Epithelial cell of esophagus (primary cell): ENCODE data around the gene DSN1.
A peak's percentile ranks its signal among the peaks of the same experiment; 100 is the strongest.

ENCODE experiments used
- DNase-seq: peaks from one replicate; pipeline ENCODE4 v3.0.0; 2010; ENCODE audit warnings: low read depth
- H3K4me3 ChIP-seq: 2 replicates; pipeline ENCODE4 v1.5.1; 2011; ENCODE audit warnings: mild to moderate bottlenecking, low read length, control low read depth
- TF ChIP-seq, protein P1 (sequence below): IDR thresholded peaks from 2 replicates; pipeline ENCODE4 v1.5.1; 2011; ENCODE audit warnings: low read depth, mild to moderate bottlenecking, low read length, control low read depth, inconsistent platforms; ENCODE audit not compliant: insufficient read depth; ENCODE audit errors: missing control alignments

DSN1 gene

DNA sequence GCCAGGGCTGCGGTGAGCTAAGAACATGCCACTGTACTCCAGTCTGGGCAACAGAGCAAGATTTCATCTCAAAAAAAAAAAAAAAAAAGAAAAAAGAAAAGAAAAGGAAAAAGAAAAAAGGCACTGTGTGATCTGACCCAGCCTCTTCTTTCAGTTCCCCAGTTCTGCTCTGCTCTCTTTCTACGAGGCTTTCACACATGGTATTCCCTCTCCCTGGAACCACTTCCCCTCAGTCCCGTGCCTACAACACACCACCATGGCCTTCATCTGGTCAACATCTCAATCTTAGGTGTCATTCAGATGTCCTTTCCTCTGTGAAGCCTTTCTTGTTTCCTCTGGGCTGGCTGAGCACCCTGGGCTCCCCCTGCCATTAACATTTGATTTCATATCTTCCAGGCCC is 2.3 kb upstream of the DSN1 start:
- H3K4me3 ChIP-seq: no peak overlapping the region
- no peak for DNase-seq
- TF ChIP-seq, protein P1, sequence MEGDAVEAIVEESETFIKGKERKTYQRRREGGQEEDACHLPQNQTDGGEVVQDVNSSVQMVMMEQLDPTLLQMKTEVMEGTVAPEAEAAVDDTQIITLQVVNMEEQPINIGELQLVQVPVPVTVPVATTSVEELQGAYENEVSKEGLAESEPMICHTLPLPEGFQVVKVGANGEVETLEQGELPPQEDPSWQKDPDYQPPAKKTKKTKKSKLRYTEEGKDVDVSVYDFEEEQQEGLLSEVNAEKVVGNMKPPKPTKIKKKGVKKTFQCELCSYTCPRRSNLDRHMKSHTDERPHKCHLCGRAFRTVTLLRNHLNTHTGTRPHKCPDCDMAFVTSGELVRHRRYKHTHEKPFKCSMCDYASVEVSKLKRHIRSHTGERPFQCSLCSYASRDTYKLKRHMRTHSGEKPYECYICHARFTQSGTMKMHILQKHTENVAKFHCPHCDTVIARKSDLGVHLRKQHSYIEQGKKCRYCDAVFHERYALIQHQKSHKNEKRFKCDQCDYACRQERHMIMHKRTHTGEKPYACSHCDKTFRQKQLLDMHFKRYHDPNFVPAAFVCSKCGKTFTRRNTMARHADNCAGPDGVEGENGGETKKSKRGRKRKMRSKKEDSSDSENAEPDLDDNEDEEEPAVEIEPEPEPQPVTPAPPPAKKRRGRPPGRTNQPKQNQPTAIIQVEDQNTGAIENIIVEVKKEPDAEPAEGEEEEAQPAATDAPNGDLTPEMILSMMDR: no peak

DNA sequence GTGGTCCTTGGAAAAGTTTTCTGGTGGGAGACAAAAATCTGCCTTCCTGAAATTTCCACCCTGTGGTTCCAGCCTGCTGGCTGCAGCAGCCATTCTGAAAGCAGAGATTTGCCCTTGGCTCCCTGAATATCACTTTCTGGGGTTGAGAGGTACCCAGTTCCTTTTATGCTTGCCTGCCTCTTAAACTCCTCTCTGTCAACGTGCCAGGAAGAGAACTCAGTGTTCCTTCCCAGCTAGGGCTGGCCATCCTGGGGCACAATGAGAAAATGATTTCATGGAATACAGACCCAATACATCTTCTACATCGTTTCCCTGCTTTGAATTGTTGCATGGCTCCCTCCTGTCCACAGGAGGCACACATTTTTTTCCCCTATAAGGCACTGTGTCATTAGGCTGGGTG is 1.6 kb upstream of the DSN1 start:
- TF ChIP-seq, protein P1: no peak
- no peak for DNase-seq
- no peak overlapping the region for H3K4me3 ChIP-seq

DNA sequence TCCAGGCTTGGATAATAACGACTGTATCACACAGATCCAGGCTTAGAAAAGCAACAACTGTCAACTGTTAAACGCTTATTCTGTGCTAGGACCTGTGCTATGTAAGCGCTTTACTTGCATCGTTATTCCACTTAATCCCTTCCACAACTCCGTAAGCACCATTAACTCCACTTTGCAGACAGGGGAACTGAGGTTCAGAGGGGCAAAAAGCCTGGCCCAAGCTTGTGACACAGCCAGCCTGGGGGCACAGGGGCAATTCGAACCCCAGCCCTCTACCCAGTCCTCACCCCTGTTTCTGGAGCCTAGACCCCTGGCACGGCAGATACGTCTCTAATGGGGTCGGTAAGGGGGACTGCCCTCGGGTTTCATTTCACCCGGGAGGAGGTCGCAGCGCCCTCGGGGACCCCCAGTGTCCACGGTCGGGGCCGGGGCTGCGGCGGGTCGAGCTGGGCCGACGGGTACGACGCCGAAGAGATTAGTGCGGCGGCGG is 411 bp downstream of the DSN1 start:
- peak overlapping the region; percentile 80 for H3K4me3 ChIP-seq
- peak; percentile 13 for DNase-seq
- TF ChIP-seq, protein P1: no peak

DNA sequence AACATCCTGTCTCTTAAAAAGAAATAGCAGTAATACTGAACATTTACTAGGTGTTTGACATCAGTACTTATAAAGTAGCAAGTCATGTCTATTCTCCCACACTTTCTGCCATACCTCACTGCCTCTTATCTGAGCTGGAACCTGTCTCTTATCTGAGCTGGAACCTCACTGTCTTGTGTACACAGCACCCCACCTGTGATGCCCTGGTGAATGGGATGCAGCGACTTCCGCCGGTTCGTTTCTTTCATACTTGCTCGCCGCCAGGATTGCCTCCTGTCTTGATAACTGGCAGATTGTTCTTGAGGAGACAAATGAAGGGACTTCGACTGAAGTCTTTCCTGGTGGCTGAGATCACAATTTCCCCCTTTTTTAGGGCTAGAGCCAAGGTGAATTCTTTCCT is 2.9 kb downstream of the DSN1 start:
- TF ChIP-seq, protein P1: no peak
- DNase-seq: no peak
- no peak overlapping the region for H3K4me3 ChIP-seq

DNA sequence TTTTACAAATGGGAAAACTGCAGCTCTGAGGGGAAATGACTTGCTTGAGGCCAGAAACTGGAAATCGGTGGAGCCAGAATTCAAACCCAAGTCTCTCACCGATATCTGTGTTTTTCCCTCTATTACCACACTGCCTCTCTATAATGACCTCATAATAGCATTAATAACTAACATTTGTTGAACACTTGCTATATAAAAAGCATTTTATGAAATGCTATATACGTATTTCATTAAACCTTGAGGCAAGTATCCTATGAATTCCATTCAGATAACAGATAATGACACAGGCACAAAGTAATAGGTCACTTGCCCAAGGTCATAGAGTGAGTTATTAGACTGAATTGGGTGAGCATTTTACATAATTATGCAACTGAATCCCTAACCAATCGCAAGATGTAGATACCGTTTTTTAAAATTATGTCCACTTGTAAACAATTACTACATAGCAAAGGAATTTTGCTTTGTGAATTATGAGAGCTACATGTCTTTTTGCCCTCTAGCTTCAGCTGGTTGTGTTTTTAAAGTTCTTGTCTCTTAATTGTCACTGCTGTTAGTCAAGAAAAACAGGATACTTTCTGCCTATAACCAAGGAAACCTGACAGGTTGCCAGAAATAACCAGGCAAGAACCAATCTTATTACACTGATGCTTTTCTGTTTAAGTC is 4.7 kb downstream of the DSN1 start:
- no peak overlapping the region for H3K4me3 ChIP-seq
- DNase-seq: peak; percentile 26
- TF ChIP-seq, protein P1: no peak

DNA sequence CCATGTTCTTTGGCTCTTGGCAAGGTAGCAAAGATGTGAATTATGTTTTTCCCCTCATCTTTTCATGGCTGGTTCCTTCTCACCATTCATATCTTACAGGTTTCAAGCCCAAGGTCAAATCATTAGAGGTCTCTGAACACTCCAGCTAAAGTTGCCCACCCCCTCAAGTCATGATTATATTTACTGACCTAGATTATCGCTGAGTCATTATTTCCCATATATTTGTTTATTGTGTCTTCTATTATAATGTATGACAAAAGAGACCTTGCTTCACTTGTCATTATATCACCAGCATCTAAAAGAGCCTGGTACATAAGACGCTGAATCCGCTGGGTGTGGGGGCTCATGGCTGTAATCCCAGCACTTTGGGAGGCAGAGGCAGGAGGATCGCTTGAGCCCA is 12.4 kb downstream of the DSN1 start:
- no peak overlapping the region for H3K4me3 ChIP-seq
- TF ChIP-seq, protein P1: no peak
- DNase-seq: no peak

DNA sequence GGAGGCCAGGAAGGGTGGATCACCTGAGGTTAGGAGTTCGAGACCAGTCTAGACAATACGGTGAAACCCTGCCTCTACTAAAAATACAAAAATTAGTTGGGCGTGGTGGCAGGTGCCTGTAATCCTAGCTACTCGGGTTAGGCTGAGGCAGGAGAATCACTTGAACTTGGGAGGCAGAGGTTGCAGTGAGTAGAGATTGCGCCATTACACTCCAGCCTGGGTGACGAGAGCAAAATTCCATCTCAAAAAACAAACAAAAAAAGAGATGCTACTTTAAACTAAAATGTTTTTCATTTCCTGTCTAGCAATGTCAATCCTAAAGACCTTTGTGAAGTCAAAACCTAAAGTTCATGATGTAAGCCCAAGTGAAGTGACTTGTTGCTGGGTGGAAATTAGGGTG is 12.9 kb downstream of the DSN1 start:
- H3K4me3 ChIP-seq: no peak overlapping the region
- TF ChIP-seq, protein P1: no peak
- no peak for DNase-seq
